HCT116 (cell line): ENCODE data around the gene ALK. TPM values are rescaled to one million over a fixed set of nuclear protein-coding genes. Genes with fewer than 3 reads are reported as not detected.

Experiments
- ATAC-seq: fragments of 200-7000 bp; cut with Tn5 transposase; 2 replicates; pipeline ENCODE4 v1.9.1; 2020; ENCODE audit warnings: mild to moderate bottlenecking, moderate library complexity
- BruUV-seq: library from RNA; stranded (reverse); fragments of 400-500 nt; replicated peaks from 2 replicates; lab custom pipeline; 2021; lab: Mats Ljungman, UMichigan
- CTCF ChIA-PET: fragments of 300-600 bp; sonication (Branson Sonifier 250); formaldehyde crosslinking; loops from one replicate; lab custom pipeline; 2021; ENCODE audit warnings: antibody characterized with exemption; lab: Charles Lee
- POLR2A ChIA-PET: fragments of 300-600, 350-600 bp; sonication (Branson Sonifier 250); formaldehyde crosslinking; loops from one replicate; lab custom pipeline; 2021; ENCODE audit warnings: antibody characterized with exemption; lab: Charles Lee
- RAD21 ChIA-PET, 2 experiments: fragments of 300-600 bp; sonication (Branson Sonifier 250); formaldehyde crosslinking; loops; one replicate each; lab custom pipeline; 2023; ENCODE audit warnings: low total read pairs in 2 of 2; ENCODE audit not compliant: uncharacterized antibody in 2 of 2, unreplicated experiment in 2 of 2, low non-redundant PET in 1 of 2; lab: Charles Lee
- DNase-seq: peaks from one replicate; pipeline ENCODE4 v3.0.0-alpha.2; 2010; ENCODE audit warnings: low read depth, low spot score
- H2AFZ ChIP-seq: fragments of 200-600 bp; shearing (Covaris generic), sonication (generic); 2 replicates; pipeline ENCODE4 v1.6.1; 2017; ENCODE audit warnings: low read depth, mixed run types, mixed read lengths, antibody characterized with exemption, low read length; ENCODE audit not compliant: poor library complexity, severe bottlenecking
- H3K27ac ChIP-seq: 2 replicates; pipeline ENCODE4 v1.5.1; 2012; ENCODE audit warnings: low read depth, low read length
- H3K27me3 ChIP-seq: fragments of 200-600 bp; sonication (generic); 2 replicates; pipeline ENCODE4 v1.6.1; 2016; ENCODE audit warnings: mixed run types, low read length, mixed read lengths; ENCODE audit not compliant: insufficient read depth
- H3K36me3 ChIP-seq, 2 experiments: fragments of 200-500 bp in 1 of 2; fragments of 200-600 bp in 1 of 2; sonication (Bioruptor generic) in 1 of 2; sonication (generic) in 1 of 2; 2 replicates each; pipeline versions ENCODE4 v1.5.1 to v1.6.1; 2014 to 2016; ENCODE audit warnings: low read length in 2 of 2, inconsistent platforms in 1 of 2, mixed read lengths in 1 of 2, mixed run types in 1 of 2; ENCODE audit not compliant: insufficient read depth in 2 of 2, control insufficient read depth in 1 of 2
- H3K4me1 ChIP-seq, 2 experiments: fragments of 200-600 bp in 1 of 2; sonication (generic) in 1 of 2; 2 replicates each; pipeline versions ENCODE4 v1.5.1 to v1.6.1; 2012 to 2017; ENCODE audit warnings: low read length in 2 of 2, inconsistent platforms in 1 of 2, mild to moderate bottlenecking in 1 of 2, mixed read lengths in 1 of 2, mixed run types in 1 of 2, moderate library complexity in 1 of 2; ENCODE audit not compliant: insufficient read depth in 2 of 2, control insufficient read depth in 1 of 2
- H3K4me2 ChIP-seq: fragments of 200-600 bp; sonication (generic); 2 replicates; pipeline ENCODE4 v1.6.1; 2017; ENCODE audit warnings: mixed run types, low read length, mixed read lengths
- H3K4me3 ChIP-seq, 2 experiments: fragments of 200-600 bp in 1 of 2; sonication (generic) in 1 of 2; replicated peaks in 1 of 2; 2 replicates each; pipeline ENCODE4 v1.5.1; 2011 to 2016; ENCODE audit warnings: low read length in 2 of 2, control low read depth in 1 of 2, low read depth in 1 of 2, mild to moderate bottlenecking in 1 of 2, mixed read lengths in 1 of 2, mixed run types in 1 of 2
- H3K79me2 ChIP-seq: fragments of 200-600 bp; sonication (generic); 2 replicates; pipeline ENCODE4 v1.6.1; 2017; ENCODE audit warnings: mild to moderate bottlenecking, mixed run types, low read length, moderate library complexity, mixed read lengths; ENCODE audit not compliant: insufficient read depth
- H3K9ac ChIP-seq: fragments of 200-600 bp; sonication (generic); 2 replicates; pipeline ENCODE4 v1.6.1; 2016; ENCODE audit warnings: low read length, mixed read lengths
- H3K9me2 ChIP-seq: fragments of 200-600 bp; sonication (generic), shearing (Covaris generic); 2 replicates; pipeline ENCODE4 v1.6.1; 2017; ENCODE audit warnings: mixed run types, mild to moderate bottlenecking, moderate library complexity; ENCODE audit not compliant: insufficient read depth
- H3K9me3 ChIP-seq, 2 experiments: fragments of 200-500 bp in 1 of 2; fragments of 200-600 bp in 1 of 2; sonication (Bioruptor generic) in 1 of 2; sonication (generic) in 1 of 2; 2 replicates each; pipeline ENCODE4 v1.6.1; 2014 to 2017; ENCODE audit warnings: low read length in 2 of 2, mixed read lengths in 2 of 2, inconsistent platforms in 1 of 2, low read depth in 1 of 2, mild to moderate bottlenecking in 1 of 2, mixed run types in 1 of 2, moderate library complexity in 1 of 2; ENCODE audit not compliant: control insufficient read depth in 1 of 2, insufficient read depth in 1 of 2
- H4K20me1 ChIP-seq: fragments of 200-600 bp; sonication (generic), shearing (Covaris generic); 2 replicates; pipeline ENCODE4 v1.6.1; 2017; ENCODE audit warnings: mixed run types, mild to moderate bottlenecking, moderate library complexity; ENCODE audit not compliant: insufficient read depth
- CEBPB ChIP-seq: IDR thresholded peaks from 2 replicates; pipeline ENCODE4 v1.6.1; 2012; ENCODE audit warnings: low read depth
- EGR1 ChIP-seq: IDR thresholded peaks from 2 replicates; pipeline ENCODE4 v1.6.1; 2012; ENCODE audit warnings: low read depth
- ELF1 ChIP-seq: IDR thresholded peaks from 2 replicates; pipeline ENCODE4 v1.6.1; 2012; ENCODE audit warnings: low read depth, borderline replicate concordance
- EZH2 ChIP-seq: fragments of 200-600 bp; sonication (generic); IDR thresholded peaks from 2 replicates; pipeline ENCODE4 v1.6.1; 2017; ENCODE audit warnings: antibody characterized with exemption, mixed run types
- FOSL1 ChIP-seq: IDR thresholded peaks from 2 replicates; pipeline ENCODE4 v1.6.1; 2012; ENCODE audit warnings: low read depth
- POLR2A ChIP-seq: IDR thresholded peaks from 2 replicates; pipeline ENCODE4 v1.7.0; 2011; ENCODE audit warnings: borderline replicate concordance; ENCODE audit not compliant: insufficient read depth, insufficient read length; ENCODE audit errors: extremely low read depth
- POLR2AphosphoS5 ChIP-seq: IDR thresholded peaks from 2 replicates; pipeline ENCODE4 v1.6.1; 2011; ENCODE audit warnings: mild to moderate bottlenecking, low read depth, low read length, moderate library complexity
- RAD21 ChIP-seq: IDR thresholded peaks from 2 replicates; pipeline ENCODE4 v1.6.1; 2012; ENCODE audit warnings: low read depth, mild to moderate bottlenecking
- SIN3A ChIP-seq: IDR thresholded peaks from 2 replicates; pipeline ENCODE4 v1.6.1; 2012; ENCODE audit warnings: low read depth
- SRF ChIP-seq: IDR thresholded peaks from 2 replicates; pipeline ENCODE4 v1.6.1; 2012; ENCODE audit warnings: low read depth
- ZFX ChIP-seq: fragments of 450-650 bp; IDR thresholded peaks from 2 replicates; pipeline ENCODE4 v1.6.1; 2017
- ZNF274 ChIP-seq: fragments of 200-500 bp; sonication (Bioruptor generic); IDR thresholded peaks from 2 replicates; pipeline ENCODE4 v1.6.1; 2014; ENCODE audit warnings: mild to moderate bottlenecking, low read depth, low read length, inconsistent platforms
- intact Hi-C: fragments of 100-400 bp; cut with micrococcal nuclease; formaldehyde crosslinking; loops from 2 replicates; pipeline ENCODE4 v1.10.0; 2022
- total RNA-seq: library from RNA; stranded (reverse); gene quantifications from one replicate; pipeline ENCODE4 v1.2.1, GENCODE V29; 2021; ENCODE audit not compliant: unreplicated experiment
- TF ChIP-seq, protein P1 (sequence below): IDR thresholded peaks from 2 replicates; pipeline ENCODE4 v1.6.1; 2012
- TF ChIP-seq, protein P2 (sequence below): IDR thresholded peaks from 2 replicates; pipeline ENCODE4 v1.6.1; 2011; ENCODE audit warnings: mild to moderate bottlenecking, low read length, moderate library complexity; ENCODE audit not compliant: insufficient replicate concordance; ENCODE audit errors: extremely low read depth
- TF ChIP-seq, protein P3 (sequence below), 3 experiments: fragments of 200-600 bp in 1 of 3; sonication (generic) in 1 of 3; IDR thresholded peaks in 2 of 3; conservative IDR thresholded peaks in 1 of 3; 2 replicates each; pipeline ENCODE4 v1.5.1; 2012 to 2017; ENCODE audit warnings: low read depth in 2 of 3, low read length in 2 of 3, antibody characterized with exemption in 1 of 3, borderline replicate concordance in 1 of 3, control low read depth in 1 of 3, mild to moderate bottlenecking in 1 of 3, mixed read lengths in 1 of 3, mixed run types in 1 of 3, moderate library complexity in 1 of 3; ENCODE audit not compliant: insufficient read depth in 1 of 3

ALK gene
- total RNA-seq, 1 experiment from 2014 or later: not detected

DNA sequence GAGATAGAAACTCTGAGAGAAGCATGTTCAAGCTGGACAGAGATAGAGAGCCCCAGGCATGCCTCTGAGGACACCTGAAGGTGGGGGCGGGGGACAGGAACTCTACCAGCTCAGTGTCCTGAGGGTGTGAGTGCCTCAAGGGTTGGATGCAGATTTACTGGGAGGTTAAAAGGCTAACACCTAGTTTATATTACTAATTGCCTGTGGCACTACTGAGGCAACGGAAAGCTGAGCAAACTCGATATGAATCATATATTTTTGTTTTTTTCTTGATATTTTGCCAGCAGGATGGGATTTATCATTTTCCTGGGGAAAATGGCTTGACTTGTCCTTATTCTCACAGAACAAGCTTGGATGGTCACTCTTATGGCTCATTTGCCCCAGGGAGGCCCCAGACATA is 319.5 kb downstream of the ALK start (continued):
- TF ChIP-seq, protein P1, sequence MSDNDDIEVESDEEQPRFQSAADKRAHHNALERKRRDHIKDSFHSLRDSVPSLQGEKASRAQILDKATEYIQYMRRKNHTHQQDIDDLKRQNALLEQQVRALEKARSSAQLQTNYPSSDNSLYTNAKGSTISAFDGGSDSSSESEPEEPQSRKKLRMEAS: no peak
- no peak for TF ChIP-seq ZNF274
- no peak for TF ChIP-seq FOSL1
- no peak for TF ChIP-seq POLR2AphosphoS5
- TF ChIP-seq, protein P2, sequence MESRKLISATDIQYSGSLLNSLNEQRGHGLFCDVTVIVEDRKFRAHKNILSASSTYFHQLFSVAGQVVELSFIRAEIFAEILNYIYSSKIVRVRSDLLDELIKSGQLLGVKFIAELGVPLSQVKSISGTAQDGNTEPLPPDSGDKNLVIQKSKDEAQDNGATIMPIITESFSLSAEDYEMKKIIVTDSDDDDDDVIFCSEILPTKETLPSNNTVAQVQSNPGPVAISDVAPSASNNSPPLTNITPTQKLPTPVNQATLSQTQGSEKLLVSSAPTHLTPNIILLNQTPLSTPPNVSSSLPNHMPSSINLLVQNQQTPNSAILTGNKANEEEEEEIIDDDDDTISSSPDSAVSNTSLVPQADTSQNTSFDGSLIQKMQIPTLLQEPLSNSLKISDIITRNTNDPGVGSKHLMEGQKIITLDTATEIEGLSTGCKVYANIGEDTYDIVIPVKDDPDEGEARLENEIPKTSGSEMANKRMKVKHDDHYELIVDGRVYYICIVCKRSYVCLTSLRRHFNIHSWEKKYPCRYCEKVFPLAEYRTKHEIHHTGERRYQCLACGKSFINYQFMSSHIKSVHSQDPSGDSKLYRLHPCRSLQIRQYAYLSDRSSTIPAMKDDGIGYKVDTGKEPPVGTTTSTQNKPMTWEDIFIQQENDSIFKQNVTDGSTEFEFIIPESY: no peak
- TF ChIP-seq RAD21: no peak

DNA sequence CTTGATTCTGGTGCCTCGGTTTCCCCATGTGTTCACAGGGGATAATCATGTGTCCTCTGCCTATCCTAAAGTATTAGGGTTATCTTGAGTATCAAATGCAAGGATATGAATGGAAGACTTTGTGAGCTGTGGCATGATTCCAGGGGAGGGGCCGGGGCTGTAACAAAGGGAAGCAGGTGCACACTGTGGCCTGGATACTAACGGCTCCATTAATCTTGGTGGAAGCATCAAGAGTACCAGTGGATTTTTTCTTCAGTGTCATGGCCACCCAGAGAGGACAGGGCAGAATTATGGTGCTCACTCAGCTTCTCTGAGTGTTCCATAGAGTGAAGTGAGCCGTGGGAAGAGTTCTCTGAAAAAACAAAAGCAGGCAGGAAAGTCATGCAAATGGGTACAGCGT is 320.1 kb downstream of the ALK start:
- H2AFZ ChIP-seq: no peak overlapping the region
- no peak for TF ChIP-seq SIN3A
- TF ChIP-seq CEBPB: no peak
- TF ChIP-seq RAD21: no peak
- no peak for TF ChIP-seq POLR2A
- TF ChIP-seq ELF1: no peak
- TF ChIP-seq, protein P3, sequence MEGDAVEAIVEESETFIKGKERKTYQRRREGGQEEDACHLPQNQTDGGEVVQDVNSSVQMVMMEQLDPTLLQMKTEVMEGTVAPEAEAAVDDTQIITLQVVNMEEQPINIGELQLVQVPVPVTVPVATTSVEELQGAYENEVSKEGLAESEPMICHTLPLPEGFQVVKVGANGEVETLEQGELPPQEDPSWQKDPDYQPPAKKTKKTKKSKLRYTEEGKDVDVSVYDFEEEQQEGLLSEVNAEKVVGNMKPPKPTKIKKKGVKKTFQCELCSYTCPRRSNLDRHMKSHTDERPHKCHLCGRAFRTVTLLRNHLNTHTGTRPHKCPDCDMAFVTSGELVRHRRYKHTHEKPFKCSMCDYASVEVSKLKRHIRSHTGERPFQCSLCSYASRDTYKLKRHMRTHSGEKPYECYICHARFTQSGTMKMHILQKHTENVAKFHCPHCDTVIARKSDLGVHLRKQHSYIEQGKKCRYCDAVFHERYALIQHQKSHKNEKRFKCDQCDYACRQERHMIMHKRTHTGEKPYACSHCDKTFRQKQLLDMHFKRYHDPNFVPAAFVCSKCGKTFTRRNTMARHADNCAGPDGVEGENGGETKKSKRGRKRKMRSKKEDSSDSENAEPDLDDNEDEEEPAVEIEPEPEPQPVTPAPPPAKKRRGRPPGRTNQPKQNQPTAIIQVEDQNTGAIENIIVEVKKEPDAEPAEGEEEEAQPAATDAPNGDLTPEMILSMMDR (IDR thresholded peaks at IDR 0.05 in 2 of 3, conservative IDR thresholded peaks at IDR 0.05 in 1 of 3; ENCODE audit: borderline replicate concordance in 1 of 3, insufficient read depth in 1 of 3, low read depth in 2 of 3, low read length in 2 of 3): no peak
- TF ChIP-seq EZH2: no peak
- TF ChIP-seq EGR1: no peak
- no peak for TF ChIP-seq SRF
- TF ChIP-seq POLR2AphosphoS5: no peak
- TF ChIP-seq ZNF274: no peak
- no peak for TF ChIP-seq ZFX
- H3K4me2 ChIP-seq: no peak overlapping the region
- DNase-seq (no peak), ATAC-seq (no peak)
- H3K4me1 ChIP-seq: no peaks in the 10 kb centered on the region
- no peaks in the 10 kb centered on the region for H3K9me3 ChIP-seq
- intact Hi-C loops: no loop called here
- no peak overlapping the region for H3K9ac ChIP-seq
- H3K27ac ChIP-seq: no peak overlapping the region
- no TSS peak for BruUV-seq
- ChIA-PET POLR2A (no interaction called here), CTCF (no interaction called here), RAD21 (no interaction called here)
- H3K27me3 ChIP-seq: peaks cover 8% of the 10 kb centered on the region; the same call in 1 of the 2 replicates
- no peaks in the 10 kb centered on the region for H3K9me2 ChIP-seq
- no peak overlapping the region for H3K4me3 ChIP-seq
- H3K36me3 ChIP-seq: no peaks in the 10 kb centered on the region
- H3K79me2 ChIP-seq: no peaks in the 10 kb centered on the region
- no peaks in the 10 kb centered on the region for H4K20me1 ChIP-seq
